SJSA1 (cell line): ENCODE results near the gene SCAF4. TPM values are rescaled to one million over a fixed set of nuclear protein-coding genes. Genes with fewer than 3 reads are reported as not detected.
"Not testable (repeated sequence)": the region's sequence is repeated elsewhere in the genome, so short reads cannot be mapped to it uniquely, and the experiment has no call there.

Experiments
- DNase-seq, 2 experiments: peaks; one replicate each; pipeline ENCODE4 v3.0.0-alpha.2; 2015 to 2020; ENCODE audit warnings: low spot score in 2 of 2, low read depth in 1 of 2
- H3K27ac ChIP-seq: fragments of 250-450 bp; sonication (Bioruptor Pico); 2 replicates; pipeline ENCODE4 v1.5.1; 2020; ENCODE audit warnings: mild to moderate bottlenecking, moderate library complexity
- H3K27me3 ChIP-seq: fragments of 250-450 bp; sonication (Bioruptor Pico); replicated peaks from 2 replicates; pipeline ENCODE4 v1.5.1; 2020; ENCODE audit warnings: mild to moderate bottlenecking, moderate library complexity
- H3K36me3 ChIP-seq: fragments of 250-450 bp; sonication (Bioruptor Pico); 2 replicates; pipeline ENCODE4 v1.5.1; 2020; ENCODE audit warnings: mild to moderate bottlenecking
- H3K4me1 ChIP-seq: fragments of 250-450 bp; sonication (Bioruptor Pico); replicated peaks from 2 replicates; pipeline ENCODE4 v1.6.1; 2021; ENCODE audit warnings: mild to moderate bottlenecking
- H3K4me3 ChIP-seq: fragments of 250-450 bp; sonication (Bioruptor Pico); 2 replicates; pipeline ENCODE4 v1.5.1; 2020; ENCODE audit warnings: mild to moderate bottlenecking
- H3K9me3 ChIP-seq: fragments of 250-450 bp; sonication (Bioruptor Pico); replicated peaks from 2 replicates; pipeline ENCODE4 v1.5.1; 2020; ENCODE audit warnings: mild to moderate bottlenecking
- total RNA-seq: library from RNA; depleted of rRNA; stranded (reverse); fragments of >200 nt; shearing (Covaris generic); gene quantifications from 2 replicates; pipeline ENCODE4 v1.2.3, GENCODE V29; 2014

Gene SCAF4
- total RNA-seq, 1 experiment from 2014 or later = 6.5 TPM

DNA sequence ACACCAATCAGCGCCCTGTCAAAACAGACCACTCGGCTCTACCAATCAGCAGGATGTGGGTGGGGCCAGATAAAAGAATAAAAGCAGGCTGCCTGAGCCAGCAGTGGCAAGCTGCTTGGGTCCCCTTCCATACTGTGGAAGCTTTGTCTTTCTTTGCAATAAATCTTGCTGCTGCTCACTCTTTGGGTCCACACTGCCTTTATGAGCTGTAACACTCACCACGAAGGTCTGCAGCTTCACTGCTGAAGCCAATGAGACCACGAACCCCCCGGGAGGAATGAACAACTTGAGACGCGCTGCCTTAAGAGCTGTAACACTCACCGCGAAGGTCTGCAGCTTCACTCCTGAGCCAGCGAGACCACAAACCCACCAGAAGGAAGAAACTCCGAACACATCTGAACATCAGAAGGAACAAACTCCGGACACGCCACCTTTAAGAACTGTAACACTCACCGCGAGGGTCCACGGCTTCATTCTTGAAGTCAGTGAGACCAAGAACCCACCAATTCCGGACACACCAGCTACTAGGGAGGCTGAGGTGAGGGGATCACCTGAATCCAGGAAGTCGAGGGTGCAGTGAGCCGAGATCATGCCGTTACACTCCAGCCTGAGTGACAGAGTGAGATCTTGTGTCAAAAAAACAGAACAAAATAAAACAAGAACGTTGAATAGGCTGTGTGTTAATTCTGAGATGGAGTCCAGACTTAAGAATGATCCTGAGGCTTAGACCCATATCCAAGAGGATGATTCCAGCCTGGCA lies 76.9 kb downstream of the SCAF4 start:
- not testable (repeated sequence) for H3K27ac ChIP-seq, H3K36me3 ChIP-seq, DNase-seq, H3K4me1 ChIP-seq, H3K4me3 ChIP-seq, H3K27me3 ChIP-seq, H3K9me3 ChIP-seq

- no peak for DNase-seq
- Histone ChIP-seq H3K36me3 (no peaks in the 10 kb centered on the region), H3K27ac (no peak overlapping the region), H3K9me3 (no peaks in the 10 kb centered on the region), H3K4me3 (no peak overlapping the region), H3K4me1 (no peaks in the 10 kb centered on the region; the same call in 1 of the 2 replicates), H3K27me3 (no peaks in the 10 kb centered on the region)
These were observed 77.6 kb downstream of the SCAF4 start for GRCh38 chr21:31654340-31654739.

- not testable (repeated sequence) for H3K4me3 ChIP-seq, DNase-seq, H3K4me1 ChIP-seq, H3K9me3 ChIP-seq, H3K27ac ChIP-seq, H3K27me3 ChIP-seq, H3K36me3 ChIP-seq
These were observed 80.4 kb downstream of the SCAF4 start for GRCh38 chr21:31651491-31651890.

DNA sequence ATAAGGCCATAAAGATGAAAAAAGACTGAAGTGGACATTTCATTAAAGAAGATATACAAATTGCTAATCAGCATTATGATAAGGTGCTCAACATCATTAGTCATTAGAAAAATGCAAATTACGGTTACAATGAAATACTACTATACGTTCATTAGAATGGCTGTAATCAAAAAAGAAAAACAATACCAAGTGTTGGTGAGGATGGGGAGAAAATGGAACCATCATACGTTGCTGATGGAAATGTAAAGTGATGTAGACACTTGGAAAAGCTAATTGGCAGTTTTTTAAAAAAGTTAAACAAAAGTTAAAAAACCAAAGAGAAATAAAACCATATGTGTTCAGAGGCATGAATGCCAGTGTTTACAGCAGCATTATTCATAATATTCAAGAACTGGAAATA lies 81.0 kb downstream of the SCAF4 start:
- no peaks in the 10 kb centered on the region for H3K4me1 ChIP-seq
- DNase-seq = no peak
- no peaks in the 10 kb centered on the region for H3K36me3 ChIP-seq
- H3K27ac ChIP-seq = no peak overlapping the region
- no peaks in the 10 kb centered on the region for H3K9me3 ChIP-seq
- no peaks in the 10 kb centered on the region for H3K27me3 ChIP-seq
- no peak overlapping the region for H3K4me3 ChIP-seq

DNA sequence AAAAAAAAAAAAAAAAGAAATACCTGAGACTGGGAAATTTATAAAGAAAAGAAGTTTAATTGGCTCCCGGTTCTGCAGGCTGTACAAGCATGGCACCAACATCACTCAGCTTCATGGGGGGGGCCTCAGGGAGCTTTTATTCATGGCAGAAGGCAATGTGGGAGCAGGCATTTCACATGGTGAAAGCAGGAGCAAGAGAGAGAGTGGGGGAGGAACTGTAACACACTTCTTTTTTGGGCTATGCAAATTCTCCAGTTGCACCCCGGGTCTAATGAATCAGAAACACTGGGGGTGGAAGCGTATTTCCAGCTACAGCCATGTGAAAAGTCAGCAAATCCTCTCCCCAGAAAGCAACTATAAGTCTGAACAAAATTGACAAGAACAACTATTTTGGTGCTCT lies 84.3 kb downstream of the SCAF4 start:
- Histone ChIP-seq H3K27ac (no peak overlapping the region), H3K36me3 (no peaks in the 10 kb centered on the region), H3K4me3 (no peak overlapping the region), H3K27me3 (no peaks in the 10 kb centered on the region), H3K4me1 (no peaks in the 10 kb centered on the region), H3K9me3 (no peaks in the 10 kb centered on the region)
- peak in 1 of 2 experiments; percentile 9 for DNase-seq

DNA sequence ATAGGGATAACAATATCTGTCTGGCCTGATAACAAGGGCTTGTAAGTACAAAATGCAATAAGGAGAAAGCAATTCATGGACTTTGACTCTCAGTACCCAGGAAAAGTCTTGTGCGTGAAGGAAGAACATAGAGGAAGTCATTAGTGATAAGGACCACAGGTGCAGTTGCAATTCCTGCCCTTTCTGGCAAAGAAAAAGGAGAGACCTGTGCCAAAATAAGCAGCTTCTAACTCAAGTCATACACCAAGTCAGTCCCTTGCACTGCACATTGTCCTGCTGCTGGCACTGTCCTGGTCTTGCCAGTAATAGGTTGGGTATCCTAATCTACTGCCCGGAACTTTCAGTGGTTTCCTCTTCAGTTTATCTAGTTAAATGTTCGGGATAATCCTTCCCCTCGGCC lies 87.3 kb downstream of the SCAF4 start:
- Histone ChIP-seq H3K27ac (no peak overlapping the region), H3K4me3 (no peak overlapping the region), H3K36me3 (no peaks in the 10 kb centered on the region), H3K9me3 (no peaks in the 10 kb centered on the region), H3K4me1 (no peaks in the 10 kb centered on the region), H3K27me3 (no peaks in the 10 kb centered on the region)
- DNase-seq = no peak

DNA sequence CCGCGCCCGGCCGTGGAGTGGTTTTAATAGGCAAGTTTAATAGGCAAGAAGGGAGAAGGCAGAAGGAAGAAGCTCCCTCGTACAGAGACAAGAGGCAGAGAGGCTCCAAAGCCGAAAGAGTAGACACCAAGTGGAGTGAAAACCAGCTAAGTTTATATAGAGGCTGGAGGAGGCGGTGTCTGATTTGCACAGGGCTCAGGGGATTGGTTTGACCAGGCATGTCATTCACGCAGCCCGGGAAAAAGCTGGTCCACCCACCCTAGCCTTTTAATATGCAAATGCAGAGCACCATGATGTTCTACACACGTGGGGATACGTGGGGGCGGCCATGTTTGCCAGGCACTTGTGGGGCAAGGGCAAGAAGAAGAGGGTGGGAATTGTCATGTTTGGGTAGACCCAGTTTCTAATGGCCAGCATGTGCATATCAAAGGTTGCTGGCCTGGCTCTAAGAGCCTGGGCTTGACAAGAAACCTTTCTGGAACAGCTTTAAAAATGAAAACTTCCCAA lies 90.4 kb downstream of the SCAF4 start:
- Histone ChIP-seq H3K36me3 (no peaks in the 10 kb centered on the region), H3K4me1 (no peaks in the 10 kb centered on the region), H3K27ac (no peak overlapping the region), H3K9me3 (no peaks in the 10 kb centered on the region), H3K27me3 (no peaks in the 10 kb centered on the region), H3K4me3 (no peak overlapping the region)
- no peak for DNase-seq

- DNase-seq = no peak
- Histone ChIP-seq H3K4me1 (no peaks in the 10 kb centered on the region), H3K4me3 (no peak overlapping the region), H3K27me3 (no peaks in the 10 kb centered on the region), H3K36me3 (no peaks in the 10 kb centered on the region), H3K27ac (no peak overlapping the region), H3K9me3 (no peaks in the 10 kb centered on the region)
These were observed 95.0 kb downstream of the SCAF4 start for GRCh38 chr21:31636874-31637273.

GRCh38 chr21:31634993-31635392 lies 96.9 kb downstream of the SCAF4 start:
- H3K4me3 ChIP-seq = no peak overlapping the region
- no peaks in the 10 kb centered on the region for H3K36me3 ChIP-seq
- H3K9me3 ChIP-seq = no peaks in the 10 kb centered on the region
- H3K27ac ChIP-seq = no peak overlapping the region
- no peaks in the 10 kb centered on the region for H3K27me3 ChIP-seq
- DNase-seq = no peak
- H3K4me1 ChIP-seq = peaks cover 4% of the 10 kb centered on the region

GRCh38 chr21:31631881-31632280 lies 100.0 kb downstream of the SCAF4 start:
- DNase-seq, H3K36me3 ChIP-seq, H3K27ac ChIP-seq, H3K27me3 ChIP-seq, H3K4me1 ChIP-seq, H3K4me3 ChIP-seq, H3K9me3 ChIP-seq: not testable (repeated sequence)

DNA sequence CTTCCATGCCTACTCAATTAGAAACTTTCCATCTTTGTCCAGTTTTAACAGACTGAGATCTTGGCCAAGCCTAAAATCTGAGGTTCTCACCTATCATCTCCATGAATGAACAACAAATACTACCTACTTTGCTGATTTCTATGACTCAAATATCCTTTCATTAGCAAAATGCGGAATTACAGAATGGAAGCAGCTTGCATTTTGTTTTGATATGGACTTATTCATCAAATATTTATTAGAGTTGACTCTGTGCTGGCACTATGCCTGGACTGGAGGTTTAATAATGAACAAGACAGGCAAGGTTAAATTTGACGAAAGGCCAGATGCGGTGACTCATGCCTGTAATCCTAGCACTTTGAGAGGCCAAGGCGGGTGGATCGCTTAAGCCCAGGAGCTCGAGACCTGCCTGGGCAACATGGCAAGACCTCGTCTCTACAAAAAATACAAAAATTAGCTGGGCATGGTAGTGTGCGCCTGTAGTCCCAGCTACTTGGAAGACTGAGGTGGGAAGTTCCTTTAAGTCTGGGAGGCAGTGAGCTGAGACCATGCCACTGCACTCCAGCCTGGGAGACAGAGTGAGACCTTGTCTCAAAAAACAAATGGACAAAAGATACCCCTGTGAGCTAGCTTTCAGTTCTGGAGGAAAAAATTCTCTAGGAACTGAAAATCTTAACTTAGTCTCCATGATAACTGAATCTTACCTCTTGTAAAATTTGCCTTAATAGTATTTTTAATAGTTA lies 101.8 kb downstream of the SCAF4 start:
- H3K4me3 ChIP-seq = no peak overlapping the region
- DNase-seq = peak; percentile 45 to 61
- no peak overlapping the region for H3K27ac ChIP-seq
- H3K36me3 ChIP-seq = no peaks in the 10 kb centered on the region
- no peaks in the 10 kb centered on the region for H3K27me3 ChIP-seq
- peaks cover 8% of the 10 kb centered on the region for H3K4me1 ChIP-seq
- H3K9me3 ChIP-seq = no peaks in the 10 kb centered on the region

- no peaks in the 10 kb centered on the region for H3K9me3 ChIP-seq
- H3K27me3 ChIP-seq = no peaks in the 10 kb centered on the region
- H3K27ac ChIP-seq = no peak overlapping the region
- no peak overlapping the region for H3K4me3 ChIP-seq
- no peak for DNase-seq
- peaks cover 4% of the 10 kb centered on the region for H3K4me1 ChIP-seq
- H3K36me3 ChIP-seq = no peaks in the 10 kb centered on the region
These were observed 106.9 kb downstream of the SCAF4 start for GRCh38 chr21:31624961-31625491.

- Histone ChIP-seq H3K9me3 (no peaks in the 10 kb centered on the region), H3K27ac (no peak overlapping the region), H3K27me3 (no peaks in the 10 kb centered on the region), H3K36me3 (no peaks in the 10 kb centered on the region), H3K4me3 (no peak overlapping the region), H3K4me1 (no peaks in the 10 kb centered on the region)
- no peak for DNase-seq
These were observed 107.7 kb downstream of the SCAF4 start for GRCh38 chr21:31624181-31624580.

DNA sequence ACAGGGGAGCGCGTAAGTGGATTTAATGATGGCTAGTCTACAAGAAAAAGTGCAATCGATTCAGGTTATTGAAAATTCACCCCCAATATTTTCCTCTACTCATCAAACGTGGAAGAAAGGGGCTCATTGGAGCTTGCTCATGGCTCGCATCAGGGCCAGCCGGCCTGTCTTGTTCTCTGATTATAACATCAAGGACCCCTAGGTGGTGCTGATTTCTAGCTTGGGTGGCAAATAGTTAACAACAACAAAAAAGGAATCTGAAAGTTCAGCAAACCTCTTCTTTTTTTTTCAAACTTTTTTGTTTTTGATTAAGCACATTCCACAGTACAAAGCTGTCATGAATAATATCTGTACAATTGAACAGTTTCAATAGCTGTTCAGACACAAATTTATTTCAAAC lies 108.3 kb downstream of the SCAF4 start:
- no peak for DNase-seq
- Histone ChIP-seq H3K27me3 (no peaks in the 10 kb centered on the region), H3K36me3 (no peaks in the 10 kb centered on the region), H3K4me3 (no peak overlapping the region), H3K9me3 (no peaks in the 10 kb centered on the region), H3K27ac (no peak overlapping the region), H3K4me1 (no peaks in the 10 kb centered on the region)
